GM21619 (cell line): ENCODE results near the gene PLA2G4F.

Experiments used
- ATAC-seq: cut with Tn5 transposase; IDR thresholded peaks from one replicate; pipeline ENCODE4 v1.9.1; 2021; ENCODE audit not compliant: unreplicated experiment

The PLA2G4F gene

GRCh38 chr15:42147431-42147735 lies 9.1 kb downstream of the PLA2G4F start:
- ATAC-seq = no peak

- ATAC-seq = no peak
These were observed 9.6 kb downstream of the PLA2G4F start for GRCh38 chr15:42146551-42147430.

- ATAC-seq = no peak
These were observed 10.6 kb downstream of the PLA2G4F start for GRCh38 chr15:42145546-42146455.

GRCh38 chr15:42144841-42145375 lies 11.5 kb downstream of the PLA2G4F start:
- no peak for ATAC-seq

GRCh38 chr15:42143866-42144625 lies 12.4 kb downstream of the PLA2G4F start:
- ATAC-seq = no peak

GRCh38 chr15:42143356-42143755 lies 13.1 kb downstream of the PLA2G4F start:
- no peak for ATAC-seq

GRCh38 chr15:42141795-42142667 lies 14.4 kb downstream of the PLA2G4F start:
- ATAC-seq = no peak

GRCh38 chr15:42141246-42141645 lies 15.2 kb downstream of the PLA2G4F start:
- no peak for ATAC-seq

- no peak for ATAC-seq
These were observed 15.9 kb downstream of the PLA2G4F start for GRCh38 chr15:42140383-42141070.

- no peak for ATAC-seq
These were observed 16.8 kb downstream of the PLA2G4F start for GRCh38 chr15:42139596-42139995.

GRCh38 chr15:42138968-42139386 lies 17.5 kb downstream of the PLA2G4F start:
- ATAC-seq = no peak

GRCh38 chr15:42138411-42138810 lies 18.0 kb downstream of the PLA2G4F start:
- ATAC-seq = no peak

- no peak for ATAC-seq
These were observed 18.8 kb downstream of the PLA2G4F start for GRCh38 chr15:42137461-42138261.

- no peak for ATAC-seq
These were observed 19.9 kb downstream of the PLA2G4F start for GRCh38 chr15:42136513-42136912.

GRCh38 chr15:42135351-42135750 lies 21.1 kb downstream of the PLA2G4F start:
- no peak for ATAC-seq

- no peak for ATAC-seq
These were observed 21.7 kb downstream of the PLA2G4F start for GRCh38 chr15:42134617-42135245.

- no peak for ATAC-seq
These were observed 22.4 kb downstream of the PLA2G4F start for GRCh38 chr15:42133886-42134502.

- ATAC-seq = no peak
These were observed 23.1 kb downstream of the PLA2G4F start for GRCh38 chr15:42133356-42133755.
